ENCODE measurements around the gene RFK. TPM values are rescaled to one million over a fixed set of nuclear protein-coding genes. Genes with fewer than 3 reads are reported as not detected.

The RFK gene
- total RNA-seq, 1 experiment from 2014 or later: 35.0 TPM

GRCh38 chr9:76412638-76413037 is 18.4 kb upstream of the RFK start:
- peak overlapping the region; percentile 75 for H2AFZ ChIP-seq (ENCODE audit: low read depth, low read length, poor library complexity, severe bottlenecking)
- 0 out of 2 replicates have a peak, but pooled peaks cover 4% of the 10 kb centered on the region for H3K9me2 ChIP-seq (ENCODE audit: insufficient read depth)
- intact Hi-C loops (cut with micrococcal nuclease): no loop called here
- BruUV-seq (replicated peaks): no TSS peak
- no peaks in the 10 kb centered on the region for H3K9me3 ChIP-seq (ENCODE audit: control insufficient read depth in 1 of 2, insufficient read depth in 1 of 2, low read depth in 1 of 2, low read length in 2 of 2)
- no peaks in the 10 kb centered on the region for H3K27me3 ChIP-seq (ENCODE audit: insufficient read depth, low read length)
- no peak overlapping the region for H3K9ac ChIP-seq (ENCODE audit: low read length)
- ATAC-seq (no peak), DNase-seq (ENCODE audit: low read depth, low spot score) (no peak)
- RAD21 ChIA-PET (ENCODE audit: low non-redundant PET in 1 of 2, low total read pairs in 2 of 2, uncharacterized antibody in 2 of 2, unreplicated experiment in 2 of 2): no interaction called here
- no peak overlapping the region for H3K4me2 ChIP-seq (ENCODE audit: low read length)
- H3K4me3 ChIP-seq (replicated peaks in 1 of 2; ENCODE audit: low read depth in 1 of 2, low read length in 2 of 2): no peak overlapping the region
- no peak for TF ChIP-seq SP1 (IDR thresholded peaks at IDR 0.05; ENCODE audit: low read depth)
- no peak for TF ChIP-seq YY1 (IDR thresholded peaks at IDR 0.05; ENCODE audit: extremely low read depth, insufficient replicate concordance, low read depth, low read length)
- TF ChIP-seq EZH2 (IDR thresholded peaks at IDR 0.05): no peak
- no peak for TF ChIP-seq TCF7L2 (IDR thresholded peaks at IDR 0.05; ENCODE audit: borderline replicate concordance, extremely low read depth, insufficient read depth, insufficient read length)
- TF ChIP-seq EZH2phosphoT487 (IDR thresholded peaks at IDR 0.05; ENCODE audit: borderline replicate concordance): no peak
- TF ChIP-seq MAX (IDR thresholded peaks at IDR 0.05): no peak
- TF ChIP-seq ZFX (IDR thresholded peaks at IDR 0.05): no peak
- no peak for TF ChIP-seq SIN3A (IDR thresholded peaks at IDR 0.05; ENCODE audit: low read depth)
- no peak for TF ChIP-seq ZNF274 (IDR thresholded peaks at IDR 0.05; ENCODE audit: low read depth, low read length)
- TF ChIP-seq CTCF (IDR thresholded peaks at IDR 0.05 in 2 of 3, conservative IDR thresholded peaks at IDR 0.05 in 1 of 3; ENCODE audit: borderline replicate concordance in 1 of 3, insufficient read depth in 1 of 3, low read depth in 2 of 3, low read length in 2 of 3): no peak
- no peak for TF ChIP-seq EGR1 (IDR thresholded peaks at IDR 0.05; ENCODE audit: low read depth)
- no peak for TF ChIP-seq ATF3 (IDR thresholded peaks at IDR 0.05)
- no peak for TF ChIP-seq JUND (IDR thresholded peaks at IDR 0.05)
- TF ChIP-seq REST (IDR thresholded peaks at IDR 0.05; ENCODE audit: low read depth): no peak
- TF ChIP-seq FOSL1 (IDR thresholded peaks at IDR 0.05; ENCODE audit: low read depth): no peak
- no peak for TF ChIP-seq ELF1 (IDR thresholded peaks at IDR 0.05; ENCODE audit: borderline replicate concordance, low read depth)
- no peak for TF ChIP-seq POLR2AphosphoS5 (IDR thresholded peaks at IDR 0.05; ENCODE audit: low read depth, low read length)
- no peak for TF ChIP-seq SRF (IDR thresholded peaks at IDR 0.05; ENCODE audit: low read depth)
- no peak for TF ChIP-seq RAD21 (IDR thresholded peaks at IDR 0.05; ENCODE audit: low read depth)
- CTCF ChIA-PET: no interaction called here
- H3K27ac ChIP-seq (ENCODE audit: low read depth, low read length): no peak overlapping the region
- no peaks in the 10 kb centered on the region for H4K20me1 ChIP-seq (ENCODE audit: insufficient read depth)
- POLR2A ChIA-PET: no interaction called here
- H3K36me3 ChIP-seq (ENCODE audit: control insufficient read depth in 1 of 2, insufficient read depth in 2 of 2, low read length in 2 of 2): no peaks in the 10 kb centered on the region
- no peaks in the 10 kb centered on the region for H3K79me2 ChIP-seq (ENCODE audit: insufficient read depth, low read length)
- H3K4me1 ChIP-seq (ENCODE audit: control insufficient read depth in 1 of 2, insufficient read depth in 2 of 2, low read length in 2 of 2): no peaks in the 10 kb centered on the region

All from HCT116 (cell line).